Sciatic nerve (tissue), 2 donors: ENCODE results near the gene FMN2. TPM values are rescaled to one million over a fixed set of nuclear protein-coding genes. Genes with fewer than 3 reads are reported as not detected.

Experiments
- ATAC-seq: fragments of 200-7000 bp; cut with Tn5 transposase; one replicate; pipeline ENCODE4 v1.9.1; 2020; ENCODE audit warnings: mild to moderate bottlenecking, moderate library complexity
- DNase-seq: peaks from one replicate; pipeline ENCODE4 v3.0.0-alpha.2; 2020; ENCODE audit warnings: low spot score
- intact Hi-C: fragments of 100-400 bp; cut with DNase I; formaldehyde crosslinking; loops from one replicate; pipeline ENCODE4 v1.14.2; 2022
- total RNA-seq: library from RNA; stranded (reverse); fragmentation: NEBNext Ultra II Directional; extraction: Animal tissue kit (Norgen Biotek cat#: 25700); gene quantifications from one replicate; pipeline ENCODE4 v1.2.1, GENCODE V29; 2021
- donor health status: DM: no; HTN: no; CAD: no.
- donor health status: DM: no; HTN: no; CAD: no.

FMN2 gene
- total RNA-seq, 1 donor from 2014 or later = 60.1 TPM

- DNase-seq = no peak
- intact Hi-C loops = no loop called here
Observed at GRCh38 chr1:240126821-240127220, 35.1 kb downstream of the FMN2 start.

GRCh38 chr1:240128366-240128765, 36.7 kb downstream of the FMN2 start:
- ATAC-seq (no peak), DNase-seq (no peak)
- intact Hi-C loops = no loop called here

More at GRCh38 chr1:240126821-240127220, 35.1 kb downstream of the FMN2 start:
- ATAC-seq = no peak

- ATAC-seq = no peak
- intact Hi-C loops = no loop called here
- DNase-seq = no peak
Observed at GRCh38 chr1:240134113-240134512, 42.4 kb downstream of the FMN2 start.

GRCh38 chr1:240134596-240134995, 42.9 kb downstream of the FMN2 start:
- intact Hi-C loops = no loop called here
- no peak for ATAC-seq

GRCh38 chr1:240136402-240136801, 44.7 kb downstream of the FMN2 start:
- intact Hi-C loops = no loop called here
- ATAC-seq (no peak), DNase-seq (no peak)

More at GRCh38 chr1:240134596-240134995, 42.9 kb downstream of the FMN2 start:
- no peak for DNase-seq

GRCh38 chr1:240138867-240139266, 47.2 kb downstream of the FMN2 start:
- intact Hi-C loops = no loop called here
- no peak for ATAC-seq
- DNase-seq = no peak

GRCh38 chr1:240139511-240139910, 47.8 kb downstream of the FMN2 start:
- DNase-seq (no peak), ATAC-seq (no peak)
- intact Hi-C loops = no loop called here

- DNase-seq (no peak), ATAC-seq (no peak)
- intact Hi-C loops = no loop called here
Observed at GRCh38 chr1:240145120-240145519, 53.4 kb downstream of the FMN2 start.

- ATAC-seq (no peak), DNase-seq (no peak)
- intact Hi-C loops = no loop called here
Observed at GRCh38 chr1:240148333-240148732, 56.6 kb downstream of the FMN2 start.

GRCh38 chr1:240149484-240150094, 57.9 kb downstream of the FMN2 start:
- no peak for DNase-seq
- intact Hi-C loops = no loop called here
- ATAC-seq = no peak

GRCh38 chr1:240151136-240151735, 59.6 kb downstream of the FMN2 start:
- DNase-seq (no peak), ATAC-seq (no peak)
- intact Hi-C loops = no loop called here

- DNase-seq (no peak), ATAC-seq (no peak)
- intact Hi-C loops = no loop called here
Observed at GRCh38 chr1:240152611-240153297, 61.1 kb downstream of the FMN2 start.

- intact Hi-C loops = no loop called here
Observed at GRCh38 chr1:240155605-240156004, 63.9 kb downstream of the FMN2 start.

GRCh38 chr1:240164742-240165141, 73.1 kb downstream of the FMN2 start:
- intact Hi-C loops = no loop called here
- DNase-seq (no peak), ATAC-seq (no peak)

More at GRCh38 chr1:240155605-240156004, 63.9 kb downstream of the FMN2 start:
- ATAC-seq (no peak), DNase-seq (no peak)

- ATAC-seq = no peak
- no peak for DNase-seq
- intact Hi-C loops = no loop called here
Observed at GRCh38 chr1:240169188-240169587, 77.5 kb downstream of the FMN2 start.

GRCh38 chr1:240170266-240170665, 78.6 kb downstream of the FMN2 start:
- no peak for ATAC-seq
- DNase-seq = no peak
- intact Hi-C loops = no loop called here

- intact Hi-C loops = no loop called here
- ATAC-seq = no peak
Observed at GRCh38 chr1:240170806-240171205, 79.1 kb downstream of the FMN2 start.

GRCh38 chr1:240171907-240172306, 80.2 kb downstream of the FMN2 start:
- intact Hi-C loops = no loop called here
- no peak for DNase-seq
- no peak for ATAC-seq

More at GRCh38 chr1:240170806-240171205, 79.1 kb downstream of the FMN2 start:
- no peak for DNase-seq

GRCh38 chr1:240173836-240174235, 82.2 kb downstream of the FMN2 start:
- intact Hi-C loops = no loop called here
- DNase-seq = no peak
- ATAC-seq = no peak

- ATAC-seq (no peak), DNase-seq (no peak)
- intact Hi-C loops = no loop called here
Observed at GRCh38 chr1:240174734-240175133, 83.1 kb downstream of the FMN2 start.
